IMR-90 (cell line): ENCODE data around the gene EXT2. TPM values are rescaled to one million over a fixed set of nuclear protein-coding genes. Genes with fewer than 3 reads are reported as not detected.

Source experiments
- ATAC-seq: fragments of 200-7000 bp; cut with Tn5 transposase; 2 replicates; pipeline ENCODE4 v1.9.1; 2020; ENCODE audit warnings: low read depth, mild to moderate bottlenecking, moderate library complexity
- BruUV-seq: library from RNA; stranded (reverse); fragments of 400-500 nt; replicated peaks from 2 replicates; lab custom pipeline; 2021; lab: Mats Ljungman, UMichigan
- CTCF ChIA-PET: fragments of 300-600 bp; formaldehyde crosslinking; extraction: SDS; loops from one replicate; lab custom pipeline; 2021; ENCODE audit warnings: antibody characterized with exemption; lab: Yijun Ruan, JAX
- POLR2A ChIA-PET: fragments of 300-600 bp; sonication (Branson Sonifier 250); formaldehyde crosslinking; loops from one replicate; lab custom pipeline; 2022; ENCODE audit warnings: antibody characterized with exemption; ENCODE audit not compliant: unreplicated experiment; lab: Charles Lee
- DNase-seq: peaks from one replicate; pipeline ENCODE4 v3.0.0; 2013
- H2AFZ ChIP-seq: replicated peaks from 2 replicates; pipeline ENCODE3; 2013; ENCODE audit warnings: low read length, mild to moderate bottlenecking; ENCODE audit not compliant: poor library complexity
- H2AK5ac ChIP-seq: 2 replicates; pipeline ENCODE4 v1.6.1; 2013; ENCODE audit warnings: low read depth, low read length, inconsistent platforms
- H2AK9ac ChIP-seq: replicated peaks from 2 replicates; pipeline ENCODE3; 2013; ENCODE audit warnings: mild to moderate bottlenecking, low read depth, low read length, moderate library complexity; ENCODE audit not compliant: poor library complexity
- H2BK120ac ChIP-seq: 2 replicates; pipeline ENCODE4 v1.6.1; 2013; ENCODE audit warnings: low read depth, low read length, inconsistent platforms
- H2BK15ac ChIP-seq: 3 replicates; pipeline ENCODE4 v1.6.1; 2013; ENCODE audit warnings: low read depth, low read length, inconsistent platforms
- H2BK20ac ChIP-seq: 2 replicates; pipeline ENCODE4 v1.6.1; 2013; ENCODE audit warnings: low read depth, mild to moderate bottlenecking, inconsistent platforms, low read length, moderate library complexity
- H2BK5ac ChIP-seq: 2 replicates; pipeline ENCODE4 v1.6.1; 2013; ENCODE audit warnings: mild to moderate bottlenecking, low read depth, low read length, inconsistent platforms; ENCODE audit not compliant: poor library complexity, severe bottlenecking
- H3K14ac ChIP-seq: replicated peaks from 2 replicates; pipeline ENCODE4 v1.6.1; 2013; ENCODE audit warnings: low read depth, low read length, inconsistent platforms
- H3K18ac ChIP-seq: 2 replicates; pipeline ENCODE4 v1.6.1; 2013; ENCODE audit warnings: low read depth, low read length, control low read depth
- H3K23ac ChIP-seq: 2 replicates; pipeline ENCODE4 v1.6.1; 2013; ENCODE audit warnings: low read depth, low read length, inconsistent platforms
- H3K27ac ChIP-seq: 2 replicates; pipeline ENCODE4 v1.5.1; 2013; ENCODE audit warnings: mild to moderate bottlenecking, control low read depth, low read length; ENCODE audit not compliant: insufficient read depth
- H3K27me3 ChIP-seq: 2 replicates; pipeline ENCODE4 v1.6.1; 2013; ENCODE audit warnings: low read length; ENCODE audit not compliant: control insufficient read depth, insufficient read depth
- H3K36me3 ChIP-seq: 2 replicates; pipeline ENCODE4 v1.6.1; 2013; ENCODE audit warnings: low read length, mixed read lengths; ENCODE audit not compliant: control insufficient read depth, insufficient read depth
- H3K4ac ChIP-seq: 2 replicates; pipeline ENCODE4 v1.6.1; 2013; ENCODE audit warnings: low read depth, low read length, inconsistent platforms
- H3K4me1 ChIP-seq: 2 replicates; pipeline ENCODE4 v1.6.1; 2013; ENCODE audit warnings: low read length, mixed read lengths; ENCODE audit not compliant: control insufficient read depth, insufficient read depth
- H3K4me2 ChIP-seq: 2 replicates; pipeline ENCODE4 v1.6.1; 2013; ENCODE audit warnings: low read depth, mild to moderate bottlenecking, control low read depth, low read length, moderate library complexity
- H3K4me3 ChIP-seq: 2 replicates; pipeline ENCODE4 v1.5.1; 2013; ENCODE audit warnings: low read depth, mild to moderate bottlenecking, control low read depth, low read length, moderate library complexity; ENCODE audit not compliant: insufficient read depth
- H3K56ac ChIP-seq: 2 replicates; pipeline ENCODE4 v1.6.1; 2013; ENCODE audit warnings: low read length, inconsistent platforms; ENCODE audit not compliant: insufficient read depth; ENCODE audit errors: extremely low read depth
- H3K79me1 ChIP-seq, 2 experiments: 2 replicates each; pipeline ENCODE4 v1.6.1; 2013; ENCODE audit warnings: low read length in 2 of 2, inconsistent platforms in 1 of 2, low read depth in 1 of 2
- H3K9ac ChIP-seq: 2 replicates; pipeline ENCODE4 v1.6.1; 2013; ENCODE audit warnings: low read depth, low read length, control low read depth
- H3K9me1 ChIP-seq: 2 replicates; pipeline ENCODE4 v1.6.1; 2013; ENCODE audit warnings: low read length, inconsistent platforms; ENCODE audit not compliant: insufficient read depth
- H3K9me3 ChIP-seq: 2 replicates; pipeline ENCODE4 v1.6.1; 2013; ENCODE audit warnings: low read length; ENCODE audit not compliant: control insufficient read depth, insufficient read depth
- H4K20me1 ChIP-seq: 2 replicates; pipeline ENCODE4 v1.6.1; 2013; ENCODE audit warnings: low read length, inconsistent platforms; ENCODE audit not compliant: insufficient read depth
- H4K5ac ChIP-seq: 2 replicates; pipeline ENCODE4 v1.6.1; 2013; ENCODE audit warnings: mild to moderate bottlenecking, low read depth, low read length, control low read depth
- H4K8ac ChIP-seq, 2 experiments: 2 replicates each; pipeline ENCODE4 v1.6.1; 2013; ENCODE audit warnings: low read depth in 2 of 2, low read length in 2 of 2, control low read depth in 1 of 2, inconsistent platforms in 1 of 2
- H4K91ac ChIP-seq: 2 replicates; pipeline ENCODE4 v1.6.1; 2013; ENCODE audit warnings: low read depth, low read length, inconsistent platforms; ENCODE audit not compliant: insufficient read depth
- BHLHE40 ChIP-seq: fragments of 150-350 bp; IDR thresholded peaks from 2 replicates; pipeline ENCODE4 v1.6.1; 2016; ENCODE audit warnings: mild to moderate bottlenecking, low read depth, low read length
- CEBPB ChIP-seq: IDR thresholded peaks from 2 replicates; pipeline ENCODE4 v1.6.1; 2012; ENCODE audit warnings: low read depth, low read length, improper control_type of control experiment
- CHD1 ChIP-seq: IDR thresholded peaks from 2 replicates; pipeline ENCODE4 v1.6.1; 2012; ENCODE audit warnings: low read depth, low read length, improper control_type of control experiment
- CTCF ChIP-seq: conservative IDR thresholded peaks from 2 replicates; pipeline ENCODE4 v1.5.1; 2012; ENCODE audit warnings: mild to moderate bottlenecking, low read depth, low read length, improper control_type of control experiment
- ELK1 ChIP-seq: fragments of 150-350 bp; IDR thresholded peaks from 2 replicates; pipeline ENCODE4 v1.6.1; 2016; ENCODE audit warnings: low read depth, mild to moderate bottlenecking, low read length, moderate library complexity, borderline replicate concordance
- FOS ChIP-seq: fragments of 150-350 bp; IDR thresholded peaks from 2 replicates; pipeline ENCODE4 v1.6.1; 2016; ENCODE audit warnings: low read depth, low read length
- MAFK ChIP-seq: IDR thresholded peaks from 2 replicates; pipeline ENCODE4 v1.6.1; 2012; ENCODE audit warnings: low read depth, low read length, improper control_type of control experiment
- MXI1 ChIP-seq: IDR thresholded peaks from 2 replicates; pipeline ENCODE4 v1.6.1; 2012; ENCODE audit warnings: low read depth, mild to moderate bottlenecking, low read length, moderate library complexity, borderline replicate concordance
- NFE2L2 ChIP-seq: fragments of 150-350 bp; IDR thresholded peaks from 2 replicates; pipeline ENCODE4 v1.6.1; 2016; ENCODE audit warnings: low read depth, mild to moderate bottlenecking, low read length
- RCOR1 ChIP-seq: IDR thresholded peaks from 2 replicates; pipeline ENCODE4 v1.6.1; 2012; ENCODE audit warnings: mild to moderate bottlenecking, low read length, improper control_type of control experiment; ENCODE audit not compliant: insufficient replicate concordance
- SMC3 ChIP-seq: fragments of 150-350 bp; IDR thresholded peaks from 2 replicates; pipeline ENCODE4 v1.6.1; 2016; ENCODE audit warnings: low read depth, mild to moderate bottlenecking, antibody characterized with exemption, low read length, moderate library complexity
- USF2 ChIP-seq: fragments of 150-350 bp; IDR thresholded peaks from 2 replicates; pipeline ENCODE4 v1.6.1; 2017; ENCODE audit warnings: mild to moderate bottlenecking, antibody characterized with exemption, low read length, low read depth
- WGBS, 2 experiments: methylation state at CpG; one replicate each; pipeline versions ENCODE4 v1.1.5 to v1.1.7; 2013; ENCODE audit warnings: missing lambda C conversion rate in 2 of 2; ENCODE audit not compliant: insufficient read length in 1 of 2; ENCODE audit errors: extremely low coverage in 2 of 2; 5-methylcytosine and 5-hydroxymethylcytosine counted together
- dilution Hi-C: fragments of 300-500 bp; cut with HindIII; formaldehyde crosslinking; loops from one replicate; pipeline ENCODE4 v1.14.3; 2018; ENCODE audit warnings: low sequenced_read_pairs; ENCODE audit not compliant: unreplicated experiment
- in situ Hi-C: fragments of 300-500 bp; cut with MboI; formaldehyde crosslinking; loops from 3 replicates; pipeline ENCODE4 v1.14.3; 2019; ENCODE audit warnings: low sequenced_read_pairs, inconsistent platforms, mixed read lengths
- intact Hi-C: fragments of 100-400 bp; cut with micrococcal nuclease; formaldehyde crosslinking; loops from 2 replicates; pipeline ENCODE4 v1.10.0; 2022
- polyA plus RNA-seq, 3 experiments: library from polyadenylated mRNA; depleted of rRNA; stranded (reverse); fragments of >200 nt; gene quantifications; 2 replicates each; pipeline ENCODE4 v1.2.3, GENCODE V29; 2012; ENCODE audit warnings: low replicate concordance in 1 of 3
- total RNA-seq: library from RNA; depleted of rRNA; stranded (reverse); fragments of >200 nt; gene quantifications from 2 replicates; pipeline ENCODE4 v1.2.3, GENCODE V29; 2012

Gene EXT2
- total and polyA plus RNA-seq, 2 of the 4 experiments (the other 2 are of a cell fraction), result 75.0 to 85.3 TPM

- Histone ChIP-seq H2BK5ac (no peak overlapping the region), H3K79me1 (no peaks in the 10 kb centered on the region), H3K36me3 (no peaks in the 10 kb centered on the region), H3K4me1 (no peaks in the 10 kb centered on the region), H3K9me1 (no peaks in the 10 kb centered on the region), H4K20me1 (no peaks in the 10 kb centered on the region), H2AFZ (no peak overlapping the region), H3K23ac (no peak overlapping the region), H4K5ac (no peak overlapping the region), H3K56ac (no peak overlapping the region), H2BK20ac (no peak overlapping the region), H4K8ac (no peak overlapping the region), H3K18ac (no peak overlapping the region), H2BK120ac (no peak overlapping the region), H3K9me3 (no peaks in the 10 kb centered on the region), H3K4me2 (no peak overlapping the region), H3K4ac (no peak overlapping the region), H4K91ac (no peak overlapping the region), H2AK9ac (no peak overlapping the region), H3K27ac (no peak overlapping the region), H2AK5ac (no peak overlapping the region), H3K4me3 (no peak overlapping the region), H3K9ac (no peak overlapping the region), H2BK15ac (no peak overlapping the region), H3K14ac (no peak overlapping the region), H3K27me3 (peaks cover 14% of the 10 kb centered on the region)
- no peak for ATAC-seq
- DNase-seq, result no peak
- ChIA-PET CTCF (no interaction called here), POLR2A (no interaction called here)
- dilution Hi-C loops (loop anchor here (25.0 kb wide), 1 partner anchor 138 kb away; no protein-coding TSS in a partner anchor), intact Hi-C loops (no loop called here), in situ Hi-C loops (no loop called here)
- no TSS peak for BruUV-seq
- 0% methylated on average over 1 of the region's 3 CpGs; no CpG with 5 or more reads in 1 of the 2 experiments for WGBS, 2 experiments
- no peak for TF ChIP-seq CHD1
- no peak for TF ChIP-seq NFE2L2
- TF ChIP-seq USF2, result no peak
- TF ChIP-seq MAFK, result no peak
- no peak for TF ChIP-seq SMC3
- no peak for TF ChIP-seq RCOR1
- TF ChIP-seq ELK1, result no peak
- no peak for TF ChIP-seq MXI1
- TF ChIP-seq BHLHE40, result no peak
- TF ChIP-seq CEBPB, result no peak
- TF ChIP-seq CTCF, result no peak
- TF ChIP-seq FOS, result no peak
Measured at GRCh38 chr11:44049832-44050231, 45.6 kb upstream of the EXT2 start.
